Panc1 (cell line): ENCODE results near the gene LHX3.

Experiments used
- CTCF ChIP-seq: fragments of 450-650 bp; IDR thresholded peaks from 2 replicates; pipeline ENCODE4 v1.5.1; 2017; ENCODE audit warnings: mild to moderate bottlenecking
- POLR2AphosphoS5 ChIP-seq: IDR thresholded peaks from 2 replicates; pipeline ENCODE4 v1.6.1; 2012; ENCODE audit warnings: mild to moderate bottlenecking, low read depth, low read length, moderate library complexity
- REST ChIP-seq, 2 experiments: IDR thresholded peaks; 2 replicates each; pipeline ENCODE4 v1.6.1; 2011 to 2012; ENCODE audit warnings: low read depth in 2 of 2, control low read depth in 1 of 2, low read length in 1 of 2, mild to moderate bottlenecking in 1 of 2, moderate library complexity in 1 of 2; ENCODE audit not compliant: insufficient read depth in 1 of 2
- SIN3A ChIP-seq: IDR thresholded peaks from 2 replicates; pipeline ENCODE4 v1.6.1; 2012; ENCODE audit warnings: low read depth, mild to moderate bottlenecking, low read length, moderate library complexity, borderline replicate concordance; ENCODE audit not compliant: insufficient read depth
- TCF7L2 ChIP-seq: IDR thresholded peaks from 2 replicates; pipeline ENCODE4 v1.6.1; 2011; ENCODE audit warnings: mild to moderate bottlenecking, low read depth, low read length, inconsistent platforms

GRCh38 chr9:136194540-136194939 lies 10.4 kb downstream of the LHX3 start:
- TF ChIP-seq POLR2AphosphoS5 (no peak), CTCF (no peak), REST (IDR thresholded peaks at IDR 0.05; ENCODE audit: insufficient read depth in 1 of 2, low read depth in 2 of 2, low read length in 1 of 2) (no peak), TCF7L2 (no peak), SIN3A (no peak)
